ENCODE measurements around the gene GID4. TPM values are rescaled to one million over a fixed set of nuclear protein-coding genes. Genes with fewer than 3 reads are reported as not detected.

Gene GID4
- total RNA-seq, 1 donor from 2014 or later, result 4.8 TPM

- TF ChIP-seq, protein P1, sequence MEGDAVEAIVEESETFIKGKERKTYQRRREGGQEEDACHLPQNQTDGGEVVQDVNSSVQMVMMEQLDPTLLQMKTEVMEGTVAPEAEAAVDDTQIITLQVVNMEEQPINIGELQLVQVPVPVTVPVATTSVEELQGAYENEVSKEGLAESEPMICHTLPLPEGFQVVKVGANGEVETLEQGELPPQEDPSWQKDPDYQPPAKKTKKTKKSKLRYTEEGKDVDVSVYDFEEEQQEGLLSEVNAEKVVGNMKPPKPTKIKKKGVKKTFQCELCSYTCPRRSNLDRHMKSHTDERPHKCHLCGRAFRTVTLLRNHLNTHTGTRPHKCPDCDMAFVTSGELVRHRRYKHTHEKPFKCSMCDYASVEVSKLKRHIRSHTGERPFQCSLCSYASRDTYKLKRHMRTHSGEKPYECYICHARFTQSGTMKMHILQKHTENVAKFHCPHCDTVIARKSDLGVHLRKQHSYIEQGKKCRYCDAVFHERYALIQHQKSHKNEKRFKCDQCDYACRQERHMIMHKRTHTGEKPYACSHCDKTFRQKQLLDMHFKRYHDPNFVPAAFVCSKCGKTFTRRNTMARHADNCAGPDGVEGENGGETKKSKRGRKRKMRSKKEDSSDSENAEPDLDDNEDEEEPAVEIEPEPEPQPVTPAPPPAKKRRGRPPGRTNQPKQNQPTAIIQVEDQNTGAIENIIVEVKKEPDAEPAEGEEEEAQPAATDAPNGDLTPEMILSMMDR (conservative IDR thresholded peaks at IDR 0.05; ENCODE audit: low read depth, low read length), result no peak
- no peak overlapping the region for H3K4me3 ChIP-seq (ENCODE audit: low read depth, low read length)
- DNase-seq (ENCODE audit: low read depth), result no peak
These were observed 67.0 kb downstream of the GID4 start for GRCh38 chr17:18106211-18106610.

DNA sequence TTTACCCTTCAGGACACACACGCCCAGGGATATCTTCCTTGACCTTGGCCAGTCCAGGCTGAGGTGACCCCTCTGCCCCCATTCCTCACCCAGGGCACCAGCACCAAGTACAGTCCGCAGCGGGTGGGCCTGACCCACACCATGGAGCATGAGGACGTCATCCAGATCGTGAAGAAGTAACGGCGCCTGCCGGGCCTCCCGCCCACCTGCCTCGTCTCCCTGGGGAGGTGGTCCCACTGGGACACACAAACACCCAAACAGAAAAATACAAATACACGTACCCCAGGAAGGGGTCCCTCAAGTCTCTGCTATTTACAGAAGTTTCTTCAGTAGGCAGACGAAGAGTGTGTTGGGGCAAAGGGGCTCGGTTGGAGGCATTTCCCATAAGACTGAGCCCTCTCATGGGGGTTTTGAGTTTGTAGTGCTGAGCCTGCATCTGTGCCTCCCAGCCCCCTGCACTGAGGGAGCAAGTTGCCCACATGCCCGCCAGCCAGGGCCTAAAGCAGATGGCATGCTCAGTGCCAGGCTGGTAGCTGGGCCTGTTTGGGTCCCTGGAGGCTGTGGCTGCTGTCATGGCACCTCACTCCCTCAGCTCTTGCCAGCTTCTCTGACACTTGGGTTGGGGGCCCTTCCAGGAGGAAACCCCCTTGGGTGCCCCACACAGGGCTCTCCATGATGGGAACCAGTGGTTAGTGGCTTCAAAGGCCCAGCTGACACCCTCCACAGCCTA lies 68.0 kb downstream of the GID4 start:
- TF ChIP-seq, protein P1 (conservative IDR thresholded peaks at IDR 0.05; ENCODE audit: low read depth, low read length), result no peak
- no peak overlapping the region for H3K4me3 ChIP-seq (ENCODE audit: low read depth, low read length)
- no peak for DNase-seq (ENCODE audit: low read depth)

GRCh38 chr17:18107971-18108370 lies 68.8 kb downstream of the GID4 start:
- DNase-seq (ENCODE audit: low read depth), result no peak
- H3K4me3 ChIP-seq (ENCODE audit: low read depth, low read length), result no peak overlapping the region
- TF ChIP-seq, protein P1 (conservative IDR thresholded peaks at IDR 0.05; ENCODE audit: low read depth, low read length), result no peak

- H3K4me3 ChIP-seq (ENCODE audit: low read depth, low read length), result no peak within 1 kb of the TSS
- TF ChIP-seq, protein P1 (conservative IDR thresholded peaks at IDR 0.05; ENCODE audit: low read depth, low read length), result no peak
- DNase-seq (ENCODE audit: low read depth), result no peak
These were observed 69.4 kb downstream of the GID4 start, which contains the start of gene MYO15A for GRCh38 chr17:18108401-18109312. MYO15A (plus strand) TSS chr17:18108756; CDS start chr17:18118801, 10,045 bp downstream.

- TF ChIP-seq, protein P1 (conservative IDR thresholded peaks at IDR 0.05; ENCODE audit: low read depth, low read length), result no peak
- DNase-seq (ENCODE audit: low read depth), result no peak
These were observed 70.8 kb downstream of the GID4 start for GRCh38 chr17:18109935-18110485.

DNA sequence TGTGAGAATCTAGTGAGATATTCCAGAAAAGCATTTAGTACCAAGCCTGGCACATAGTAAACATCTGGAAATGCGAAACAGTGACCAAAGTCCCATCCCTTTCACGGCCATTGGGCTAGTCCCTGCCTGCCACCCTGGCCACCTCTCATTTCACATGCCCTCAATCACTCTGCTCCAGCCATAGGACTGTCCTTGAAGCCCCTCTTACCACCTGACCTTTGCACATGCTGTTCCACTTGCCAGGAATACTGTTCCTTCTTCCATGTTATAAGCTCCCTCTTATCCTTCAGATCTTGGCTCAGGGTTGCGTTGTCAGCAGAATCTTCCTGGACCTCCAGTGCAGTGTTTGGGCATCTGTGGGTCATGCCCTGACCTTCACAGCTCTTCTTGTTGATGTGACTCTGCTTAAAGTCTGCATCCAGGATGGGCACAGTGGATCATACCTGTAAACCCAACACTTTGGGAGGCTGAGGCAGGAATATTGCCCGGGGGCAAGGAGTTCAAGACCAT lies 71.5 kb downstream of the GID4 start:
- no peak overlapping the region for H3K4me3 ChIP-seq (ENCODE audit: low read depth, low read length)
- DNase-seq (ENCODE audit: low read depth), result no peak
- TF ChIP-seq, protein P1 (conservative IDR thresholded peaks at IDR 0.05; ENCODE audit: low read depth, low read length), result no peak

More at GRCh38 chr17:18109935-18110485, 70.8 kb downstream of the GID4 start:
- no peak overlapping the region for H3K4me3 ChIP-seq (ENCODE audit: low read depth, low read length)

Data from epithelial cell of proximal tubule (primary cell).